Prostate gland (tissue), 2 donors: ENCODE data around the gene WRAP53.

Source experiments
- POLR2A ChIP-seq: fragments of 450-650 bp; IDR thresholded peaks from one replicate; pipeline ENCODE4 v1.6.1; 2016; ENCODE audit warnings: antibody characterized with exemption, mild to moderate bottlenecking
- POLR2AphosphoS5 ChIP-seq: sonication (generic); formaldehyde crosslinking; IDR thresholded peaks from one replicate; pipeline ENCODE4 v1.6.1; 2017; ENCODE audit warnings: antibody characterized with exemption
- TF ChIP-seq, protein P1 (sequence below), 4 experiments: fragments of 200-600 bp in 2 of 4; fragments of 450-650 bp in 2 of 4; sonication (generic) in 2 of 4; IDR thresholded peaks; 1 replicate in 3 of 4; 2 replicates in 1 of 4; pipeline ENCODE4 v1.5.1; 2016 to 2019; ENCODE audit warnings: antibody characterized with exemption in 4 of 4, mild to moderate bottlenecking in 2 of 4, moderate library complexity in 2 of 4

DNA sequence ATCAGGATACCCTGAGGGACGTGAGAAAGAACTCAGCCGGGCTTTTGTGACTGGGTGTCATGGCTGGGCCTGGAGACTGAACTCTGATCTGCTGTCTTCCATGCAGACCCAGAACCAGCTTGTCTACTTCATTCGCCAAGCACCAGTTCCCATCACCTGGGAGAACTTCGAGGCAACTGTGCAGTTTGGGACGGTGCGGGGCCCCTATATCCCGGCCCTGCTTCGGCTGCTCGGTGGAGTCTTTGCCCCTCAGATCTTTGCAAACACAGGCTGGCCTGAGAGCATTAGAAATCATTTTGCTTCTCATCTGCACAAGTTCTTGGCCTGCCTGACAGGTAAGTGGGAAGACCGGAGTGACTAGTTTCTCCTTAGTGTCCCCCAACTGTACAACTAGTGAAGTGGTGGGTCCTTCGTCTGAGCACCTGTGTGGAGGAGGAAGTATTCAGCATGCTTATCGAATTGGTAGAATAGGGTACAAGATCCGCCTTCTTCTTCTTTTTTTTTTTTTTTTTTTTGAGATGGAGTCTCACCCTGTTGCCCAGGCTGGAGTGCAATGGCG is 44.8 kb downstream of the WRAP53 start:
- TF ChIP-seq, protein P1, sequence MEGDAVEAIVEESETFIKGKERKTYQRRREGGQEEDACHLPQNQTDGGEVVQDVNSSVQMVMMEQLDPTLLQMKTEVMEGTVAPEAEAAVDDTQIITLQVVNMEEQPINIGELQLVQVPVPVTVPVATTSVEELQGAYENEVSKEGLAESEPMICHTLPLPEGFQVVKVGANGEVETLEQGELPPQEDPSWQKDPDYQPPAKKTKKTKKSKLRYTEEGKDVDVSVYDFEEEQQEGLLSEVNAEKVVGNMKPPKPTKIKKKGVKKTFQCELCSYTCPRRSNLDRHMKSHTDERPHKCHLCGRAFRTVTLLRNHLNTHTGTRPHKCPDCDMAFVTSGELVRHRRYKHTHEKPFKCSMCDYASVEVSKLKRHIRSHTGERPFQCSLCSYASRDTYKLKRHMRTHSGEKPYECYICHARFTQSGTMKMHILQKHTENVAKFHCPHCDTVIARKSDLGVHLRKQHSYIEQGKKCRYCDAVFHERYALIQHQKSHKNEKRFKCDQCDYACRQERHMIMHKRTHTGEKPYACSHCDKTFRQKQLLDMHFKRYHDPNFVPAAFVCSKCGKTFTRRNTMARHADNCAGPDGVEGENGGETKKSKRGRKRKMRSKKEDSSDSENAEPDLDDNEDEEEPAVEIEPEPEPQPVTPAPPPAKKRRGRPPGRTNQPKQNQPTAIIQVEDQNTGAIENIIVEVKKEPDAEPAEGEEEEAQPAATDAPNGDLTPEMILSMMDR (IDR thresholded peaks at IDR 0.05), result no peak
- no peak for TF ChIP-seq POLR2AphosphoS5
- TF ChIP-seq POLR2A, result no peak
